CD4-positive, CD25-positive, alpha-beta regulatory T cell (primary cell): ENCODE data around the gene LRRFIP2. TPM values are rescaled to one million over a fixed set of nuclear protein-coding genes. Genes with fewer than 3 reads are reported as not detected.
A peak's percentile ranks its signal among the peaks of the same experiment; 100 is the strongest.

ENCODE experiments used
- ATAC-seq, 2 donors: fragments of 150-1000 bp; cut with Tn5 transposase; one replicate each; pipeline ENCODE4 v1.10.0; 2021; ENCODE audit warnings: low read depth in 2 of 2, moderate number of reproducible peaks in 2 of 2, moderate library complexity in 1 of 2
- DNase-seq, 3 donors: peaks; one replicate each; pipeline versions ENCODE4 v3.0.0 to v3.0.0-alpha.2; 2012 to 2022; ENCODE audit warnings: mixed read lengths in 1 of 3
- H3K27ac ChIP-seq: one replicate; pipeline ENCODE4 v1.7.0; 2013; ENCODE audit warnings: mild to moderate bottlenecking, low read length; ENCODE audit not compliant: insufficient read depth, poor library complexity, severe bottlenecking
- H3K27me3 ChIP-seq: one replicate; pipeline ENCODE4 v1.7.0; 2013; ENCODE audit warnings: low read length; ENCODE audit not compliant: control insufficient read depth, insufficient read depth
- H3K36me3 ChIP-seq: one replicate; pipeline ENCODE4 v1.7.0; 2013; ENCODE audit warnings: mild to moderate bottlenecking, low read length, moderate library complexity; ENCODE audit not compliant: control insufficient read depth, insufficient read depth
- H3K4me1 ChIP-seq: 2 replicates; pipeline ENCODE4 v1.7.0; 2013; ENCODE audit warnings: mild to moderate bottlenecking, low read length; ENCODE audit not compliant: insufficient read depth, control insufficient read depth, poor library complexity, severe bottlenecking
- H3K4me3 ChIP-seq: one replicate; pipeline ENCODE4 v1.7.0; 2013; ENCODE audit warnings: low read depth, mild to moderate bottlenecking, low read length, moderate library complexity
- H3K9me3 ChIP-seq, 2 experiments: 1 replicate in 1 of 2; 2 replicates in 1 of 2; pipeline ENCODE4 v1.7.0; 2013; ENCODE audit warnings: low read length in 2 of 2, mild to moderate bottlenecking in 1 of 2, moderate library complexity in 1 of 2; ENCODE audit not compliant: control insufficient read depth in 2 of 2
- H3K27ac Mint-ChIP-seq, 3 donors: one replicate each; pipeline ENCODE4 v1.8.0; 2020 to 2022; ENCODE audit warnings: mild to moderate bottlenecking in 3 of 3, mixed read lengths in 3 of 3, moderate library complexity in 2 of 3
- H3K27me3 Mint-ChIP-seq: one replicate; pipeline ENCODE4 v1.8.0; 2022; ENCODE audit warnings: mild to moderate bottlenecking, mixed read lengths
- H3K36me3 Mint-ChIP-seq: one replicate; pipeline ENCODE4 v1.8.0; 2020; ENCODE audit warnings: mixed read lengths
- H3K4me1 Mint-ChIP-seq, 4 donors: one replicate each; pipeline ENCODE4 v1.8.0; 2020 to 2022; ENCODE audit warnings: mixed read lengths in 4 of 4, mild to moderate bottlenecking in 1 of 4
- H3K4me3 Mint-ChIP-seq, 4 donors: one replicate each; pipeline ENCODE4 v1.8.0; 2020 to 2022; ENCODE audit warnings: mild to moderate bottlenecking in 4 of 4, mixed read lengths in 4 of 4, moderate library complexity in 3 of 4
- H3K9me3 Mint-ChIP-seq, 7 donors: one replicate each; pipeline ENCODE4 v1.8.0; 2020 to 2022; ENCODE audit warnings: mixed read lengths in 7 of 7, mild to moderate bottlenecking in 3 of 7, moderate library complexity in 2 of 7
- polyA plus RNA-seq, 4 donors: library from polyadenylated mRNA; unstranded; fragments of 300-500 nt; fragmentation: Illumina TruSeq; gene quantifications; one replicate each; pipeline ENCODE4 v1.2.3, GENCODE V29; 2021
- total RNA-seq: library from RNA; stranded (reverse); gene quantifications from one replicate; pipeline ENCODE4 v1.2.3, GENCODE V29; 2022

The LRRFIP2 gene
- total and polyA plus RNA-seq, 5 donors from 2014 or later = 14.5 to 78.5 (median 23.5) TPM

- Mint-ChIP-seq H3K36me3 (peaks cover 10% of the 10 kb centered on the region), H3K4me3 (no peak overlapping the region), H3K4me1 (peaks cover 30 to 54% (median 44%) of the 10 kb centered on the region in 4 donors), H3K9me3 (no peaks in the 10 kb centered on the region), H3K27ac (peak overlapping the region in 1 of 3 donors; percentile 24), H3K27me3 (no peaks in the 10 kb centered on the region)
- Histone ChIP-seq H3K36me3 (peaks cover 18% of the 10 kb centered on the region), H3K9me3 (no peaks in the 10 kb centered on the region), H3K4me1 (peaks cover 10% of the 10 kb centered on the region), H3K4me3 (no peak overlapping the region), H3K27me3 (no peaks in the 10 kb centered on the region), H3K27ac (no peak overlapping the region)
- no peak for ATAC-seq
- no peak for DNase-seq
Measured at GRCh38 chr3:37170513-37170912, 3.9 kb downstream of the LRRFIP2 start.

- Mint-ChIP-seq H3K4me1 (peaks cover 27 to 50% (median 40%) of the 10 kb centered on the region in 4 donors), H3K36me3 (peaks cover 10% of the 10 kb centered on the region)
Measured at GRCh38 chr3:37170060-37170459, 4.3 kb downstream of the LRRFIP2 start.

GRCh38 chr3:37168896-37169295, 5.5 kb downstream of the LRRFIP2 start:
- Mint-ChIP-seq H3K36me3 (peaks cover 10% of the 10 kb centered on the region), H3K4me1 (peaks cover 22 to 41% (median 32%) of the 10 kb centered on the region in 4 donors), H3K27ac (no peak overlapping the region), H3K4me3 (no peak overlapping the region), H3K27me3 (no peaks in the 10 kb centered on the region), H3K9me3 (no peaks in the 10 kb centered on the region)
- Histone ChIP-seq H3K27ac (no peak overlapping the region), H3K9me3 (no peaks in the 10 kb centered on the region), H3K4me3 (no peak overlapping the region), H3K27me3 (no peaks in the 10 kb centered on the region), H3K36me3 (peaks cover 18% of the 10 kb centered on the region), H3K4me1 (peaks cover 5% of the 10 kb centered on the region)
- DNase-seq (no peak), ATAC-seq (no peak)

More at GRCh38 chr3:37170060-37170459, 4.3 kb downstream of the LRRFIP2 start:
- Histone ChIP-seq H3K4me3 (no peak overlapping the region), H3K36me3 (peaks cover 18% of the 10 kb centered on the region), H3K4me1 (peaks cover 7% of the 10 kb centered on the region), H3K27ac (no peak overlapping the region), H3K9me3 (no peaks in the 10 kb centered on the region), H3K27me3 (no peaks in the 10 kb centered on the region)
- H3K27ac Mint-ChIP-seq = peak overlapping the region in 2 of 3 donors; percentile 24 to 37
- no peak overlapping the region for H3K4me3 Mint-ChIP-seq
- no peak for ATAC-seq
- H3K9me3 Mint-ChIP-seq = no peaks in the 10 kb centered on the region
- DNase-seq = no peak
- no peaks in the 10 kb centered on the region for H3K27me3 Mint-ChIP-seq

- Mint-ChIP-seq H3K9me3 (no peaks in the 10 kb centered on the region), H3K36me3 (peaks cover 19% of the 10 kb centered on the region), H3K4me3 (peak overlapping the region in 2 of 4 donors; percentile 5 to 28), H3K4me1 (peaks cover 20 to 42% (median 36%) of the 10 kb centered on the region in 4 donors), H3K27me3 (no peaks in the 10 kb centered on the region), H3K27ac (peak overlapping the region; percentile 34 to 89 (median 66))
- peak in 1 of 3 donors; percentile 13 for DNase-seq
- H3K27ac ChIP-seq = peak overlapping the region; percentile 41
- peak overlapping the region; percentile 35 for H3K4me3 ChIP-seq
- H3K36me3 ChIP-seq = peaks cover 2% of the 10 kb centered on the region
- H3K4me1 ChIP-seq = peaks cover 20% of the 10 kb centered on the region
- H3K27me3 ChIP-seq = no peaks in the 10 kb centered on the region
- ATAC-seq = no peak
- H3K9me3 ChIP-seq = no peaks in the 10 kb centered on the region
Measured at GRCh38 chr3:37163262-37164015, 10.9 kb downstream of the LRRFIP2 start.

- Mint-ChIP-seq H3K4me3 (peak overlapping the region in 2 of 4 donors; percentile 5 to 34), H3K27me3 (no peaks in the 10 kb centered on the region), H3K36me3 (peaks cover 23% of the 10 kb centered on the region), H3K4me1 (peaks cover 20 to 43% (median 31%) of the 10 kb centered on the region in 4 donors), H3K27ac (peak overlapping the region; percentile 34 to 89 (median 66)), H3K9me3 (no peaks in the 10 kb centered on the region)
- DNase-seq (peak in 1 of 3 donors; percentile 20), ATAC-seq (no peak)
- Histone ChIP-seq H3K9me3 (no peaks in the 10 kb centered on the region), H3K27me3 (no peaks in the 10 kb centered on the region), H3K4me3 (peak overlapping the region; percentile 35), H3K27ac (peak overlapping the region; percentile 41), H3K4me1 (peaks cover 20% of the 10 kb centered on the region), H3K36me3 (no peaks in the 10 kb centered on the region)
Measured at GRCh38 chr3:37162501-37163245, 11.7 kb downstream of the LRRFIP2 start.

GRCh38 chr3:37161351-37161750, 13.0 kb downstream of the LRRFIP2 start:
- ATAC-seq (no peak), DNase-seq (no peak)
- H3K27ac Mint-ChIP-seq = peak overlapping the region in 2 of 3 donors; percentile 34 to 51
- H3K9me3 Mint-ChIP-seq = no peaks in the 10 kb centered on the region
- Histone ChIP-seq H3K9me3 (no peaks in the 10 kb centered on the region), H3K4me3 (no peak overlapping the region), H3K27ac (no peak overlapping the region), H3K36me3 (no peaks in the 10 kb centered on the region), H3K27me3 (no peaks in the 10 kb centered on the region), H3K4me1 (peaks cover 20% of the 10 kb centered on the region)
- peak overlapping the region in 1 of 4 donors; percentile 27 for H3K4me3 Mint-ChIP-seq
- H3K36me3 Mint-ChIP-seq = peaks cover 28% of the 10 kb centered on the region
- H3K4me1 Mint-ChIP-seq = peaks cover 20 to 49% (median 34%) of the 10 kb centered on the region in 4 donors
- H3K27me3 Mint-ChIP-seq = no peaks in the 10 kb centered on the region

- Histone ChIP-seq H3K9me3 (no peaks in the 10 kb centered on the region), H3K27me3 (no peaks in the 10 kb centered on the region), H3K4me1 (peaks cover 9% of the 10 kb centered on the region), H3K4me3 (no peak overlapping the region), H3K36me3 (peaks cover 6% of the 10 kb centered on the region), H3K27ac (no peak overlapping the region)
- Mint-ChIP-seq H3K4me1 (peaks cover 19 to 42% (median 27%) of the 10 kb centered on the region in 4 donors), H3K36me3 (peaks cover 37% of the 10 kb centered on the region), H3K9me3 (no peaks in the 10 kb centered on the region), H3K27me3 (no peaks in the 10 kb centered on the region), H3K4me3 (no peak overlapping the region), H3K27ac (no peak overlapping the region)
- DNase-seq (no peak), ATAC-seq (no peak)
Measured at GRCh38 chr3:37155782-37156181, 18.6 kb downstream of the LRRFIP2 start.
